Panc1 (cell line): ENCODE data around the gene PSORS1C2. TPM values are rescaled to one million over a fixed set of nuclear protein-coding genes. Genes with fewer than 3 reads are reported as not detected.

Experiments
- ATAC-seq: fragments of 200-7000 bp; cut with Tn5 transposase; 2 replicates; pipeline ENCODE4 v1.9.1; 2020; ENCODE audit warnings: mild to moderate bottlenecking, moderate library complexity
- BruUV-seq: library from RNA; stranded (reverse); fragments of 400-500 nt; replicated peaks from 2 replicates; lab custom pipeline; 2021; lab: Mats Ljungman, UMichigan
- CTCF ChIA-PET: fragments of 300-600 bp; sonication (Branson Sonifier 250); formaldehyde crosslinking; loops from one replicate; lab custom pipeline; 2022; ENCODE audit warnings: antibody characterized with exemption; lab: Charles Lee
- POLR2A ChIA-PET: fragments of 300-600 bp; sonication (Branson Sonifier 250); formaldehyde crosslinking; loops from one replicate; lab custom pipeline; 2022; ENCODE audit warnings: antibody characterized with exemption; lab: Charles Lee
- DNase-seq: peaks from one replicate; pipeline ENCODE4 v3.0.0-alpha.2; 2010; ENCODE audit warnings: low read depth, low spot score
- H3K27ac ChIP-seq: 2 replicates; pipeline ENCODE4 v1.5.1; 2011; ENCODE audit warnings: mild to moderate bottlenecking, low read length, inconsistent platforms
- H3K27me3 ChIP-seq: fragments of 200-500 bp; sonication (Bioruptor generic); 2 replicates; pipeline ENCODE4 v1.6.0; 2014; ENCODE audit warnings: low read length, inconsistent platforms; ENCODE audit not compliant: control insufficient read depth, insufficient read depth
- H3K36me3 ChIP-seq: fragments of 200-500 bp; sonication (Bioruptor generic); 2 replicates; pipeline ENCODE4 v1.5.1; 2014; ENCODE audit warnings: inconsistent platforms, mild to moderate bottlenecking, low read length, moderate library complexity; ENCODE audit not compliant: control insufficient read depth, insufficient read depth
- H3K4me1 ChIP-seq: 2 replicates; pipeline ENCODE4 v1.5.1; 2011; ENCODE audit warnings: inconsistent platforms, mild to moderate bottlenecking, low read length, moderate library complexity; ENCODE audit not compliant: control insufficient read depth, insufficient read depth
- H3K4me3 ChIP-seq, 2 experiments: 2 replicates each; pipeline ENCODE4 v1.5.1; 2011 to 2012; ENCODE audit warnings: low read depth in 2 of 2, low read length in 2 of 2, mild to moderate bottlenecking in 2 of 2, inconsistent platforms in 1 of 2, moderate library complexity in 1 of 2
- H3K9me3 ChIP-seq: fragments of 200-500 bp; sonication (Bioruptor generic); 2 replicates; pipeline ENCODE4 v1.5.1; 2014; ENCODE audit warnings: low read depth, mild to moderate bottlenecking, inconsistent platforms, low read length, moderate library complexity; ENCODE audit not compliant: control insufficient read depth, insufficient read depth
- POLR2AphosphoS5 ChIP-seq: IDR thresholded peaks from 2 replicates; pipeline ENCODE4 v1.6.1; 2012; ENCODE audit warnings: mild to moderate bottlenecking, low read depth, low read length, moderate library complexity
- SIN3A ChIP-seq: IDR thresholded peaks from 2 replicates; pipeline ENCODE4 v1.6.1; 2012; ENCODE audit warnings: low read depth, mild to moderate bottlenecking, low read length, moderate library complexity, borderline replicate concordance; ENCODE audit not compliant: insufficient read depth
- TCF7L2 ChIP-seq: IDR thresholded peaks from 2 replicates; pipeline ENCODE4 v1.6.1; 2011; ENCODE audit warnings: mild to moderate bottlenecking, low read depth, low read length, inconsistent platforms
- in situ Hi-C: cut with HindIII; loops from 2 replicates; pipeline ENCODE4 v1.10.0; 2016; ENCODE audit warnings: low sequenced_read_pairs, low pct_unique_long_range_greater_than_20kb
- intact Hi-C: fragments of 100-400 bp; cut with micrococcal nuclease; formaldehyde crosslinking; loops from one replicate; pipeline ENCODE4 v1.10.0; 2022; ENCODE audit not compliant: unreplicated experiment
- total RNA-seq: library from RNA; stranded (reverse); gene quantifications from one replicate; pipeline ENCODE4 v1.2.1, GENCODE V29; 2021; ENCODE audit not compliant: unreplicated experiment
- TF ChIP-seq, protein P1 (sequence below): fragments of 450-650 bp; IDR thresholded peaks from 2 replicates; pipeline ENCODE4 v1.5.1; 2017; ENCODE audit warnings: mild to moderate bottlenecking
- TF ChIP-seq, protein P2 (sequence below), 2 experiments: IDR thresholded peaks; 2 replicates each; pipeline ENCODE4 v1.6.1; 2011 to 2012; ENCODE audit warnings: low read depth in 2 of 2, control low read depth in 1 of 2, low read length in 1 of 2, mild to moderate bottlenecking in 1 of 2, moderate library complexity in 1 of 2; ENCODE audit not compliant: insufficient read depth in 1 of 2

PSORS1C2 gene
- total RNA-seq, 1 experiment from 2014 or later = not detected

DNA sequence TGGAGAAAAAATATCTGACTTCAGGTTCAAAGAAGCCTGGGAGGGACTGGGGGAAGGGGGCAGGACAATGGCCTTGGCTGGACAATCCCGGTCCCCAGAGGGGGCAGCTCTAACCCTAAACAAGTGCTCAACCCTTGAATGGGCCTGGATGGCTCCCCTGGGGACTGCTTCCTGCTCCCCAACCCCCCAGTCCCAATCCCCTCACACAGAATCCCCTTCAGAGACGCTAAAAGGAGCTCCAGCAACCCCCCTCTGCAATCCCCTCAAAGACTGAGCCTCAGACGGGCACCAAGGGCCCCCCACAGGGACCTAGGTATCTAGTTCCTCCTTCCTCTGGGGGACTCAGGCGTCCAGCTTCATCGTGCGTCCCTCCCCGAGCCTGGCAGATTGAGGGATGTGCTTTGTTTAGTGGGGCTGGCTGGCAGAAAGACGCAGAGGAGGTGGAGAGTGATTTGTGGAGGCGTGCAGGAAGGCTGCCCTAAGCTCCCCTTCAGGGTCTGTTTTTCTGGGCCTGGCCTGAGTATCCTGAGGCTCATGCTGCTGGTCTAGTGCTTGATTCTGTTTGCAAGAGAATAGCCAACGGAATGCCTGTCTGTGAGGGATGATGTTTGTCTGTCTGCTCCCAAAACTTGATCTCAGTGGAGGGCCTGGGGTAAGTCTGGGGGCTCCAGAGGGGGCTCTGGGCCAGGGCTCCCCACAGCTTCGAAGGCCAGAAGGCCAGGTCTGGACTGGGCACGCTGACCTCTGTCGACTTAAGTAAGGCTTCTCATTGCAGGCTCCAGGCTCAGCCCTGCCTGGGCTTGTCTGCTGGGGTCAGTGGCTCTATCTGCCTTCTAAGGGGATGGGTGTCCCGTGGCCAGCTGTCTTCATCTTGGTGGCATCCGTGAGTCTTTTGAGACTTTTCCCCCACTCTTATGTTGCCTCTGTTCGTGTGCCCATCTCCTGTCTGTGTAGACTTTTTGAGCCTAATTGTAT lies 33.4 kb upstream of the PSORS1C2 start:
- H3K27me3 ChIP-seq = no peaks in the 10 kb centered on the region
- no peaks in the 10 kb centered on the region for H3K36me3 ChIP-seq
- no peak for ATAC-seq
- no peak overlapping the region for H3K4me3 ChIP-seq
- no TSS peak for BruUV-seq
- ChIA-PET POLR2A (no interaction called here), CTCF (no interaction called here)
- intact Hi-C loops = no loop called here
- H3K27ac ChIP-seq = no peak overlapping the region
- no peak for DNase-seq
- in situ Hi-C loops = no loop called here
- no peaks in the 10 kb centered on the region for H3K4me1 ChIP-seq
- no peaks in the 10 kb centered on the region for H3K9me3 ChIP-seq
- TF ChIP-seq, protein P1, sequence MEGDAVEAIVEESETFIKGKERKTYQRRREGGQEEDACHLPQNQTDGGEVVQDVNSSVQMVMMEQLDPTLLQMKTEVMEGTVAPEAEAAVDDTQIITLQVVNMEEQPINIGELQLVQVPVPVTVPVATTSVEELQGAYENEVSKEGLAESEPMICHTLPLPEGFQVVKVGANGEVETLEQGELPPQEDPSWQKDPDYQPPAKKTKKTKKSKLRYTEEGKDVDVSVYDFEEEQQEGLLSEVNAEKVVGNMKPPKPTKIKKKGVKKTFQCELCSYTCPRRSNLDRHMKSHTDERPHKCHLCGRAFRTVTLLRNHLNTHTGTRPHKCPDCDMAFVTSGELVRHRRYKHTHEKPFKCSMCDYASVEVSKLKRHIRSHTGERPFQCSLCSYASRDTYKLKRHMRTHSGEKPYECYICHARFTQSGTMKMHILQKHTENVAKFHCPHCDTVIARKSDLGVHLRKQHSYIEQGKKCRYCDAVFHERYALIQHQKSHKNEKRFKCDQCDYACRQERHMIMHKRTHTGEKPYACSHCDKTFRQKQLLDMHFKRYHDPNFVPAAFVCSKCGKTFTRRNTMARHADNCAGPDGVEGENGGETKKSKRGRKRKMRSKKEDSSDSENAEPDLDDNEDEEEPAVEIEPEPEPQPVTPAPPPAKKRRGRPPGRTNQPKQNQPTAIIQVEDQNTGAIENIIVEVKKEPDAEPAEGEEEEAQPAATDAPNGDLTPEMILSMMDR = no peak
- no peak for TF ChIP-seq TCF7L2
- TF ChIP-seq, protein P2, sequence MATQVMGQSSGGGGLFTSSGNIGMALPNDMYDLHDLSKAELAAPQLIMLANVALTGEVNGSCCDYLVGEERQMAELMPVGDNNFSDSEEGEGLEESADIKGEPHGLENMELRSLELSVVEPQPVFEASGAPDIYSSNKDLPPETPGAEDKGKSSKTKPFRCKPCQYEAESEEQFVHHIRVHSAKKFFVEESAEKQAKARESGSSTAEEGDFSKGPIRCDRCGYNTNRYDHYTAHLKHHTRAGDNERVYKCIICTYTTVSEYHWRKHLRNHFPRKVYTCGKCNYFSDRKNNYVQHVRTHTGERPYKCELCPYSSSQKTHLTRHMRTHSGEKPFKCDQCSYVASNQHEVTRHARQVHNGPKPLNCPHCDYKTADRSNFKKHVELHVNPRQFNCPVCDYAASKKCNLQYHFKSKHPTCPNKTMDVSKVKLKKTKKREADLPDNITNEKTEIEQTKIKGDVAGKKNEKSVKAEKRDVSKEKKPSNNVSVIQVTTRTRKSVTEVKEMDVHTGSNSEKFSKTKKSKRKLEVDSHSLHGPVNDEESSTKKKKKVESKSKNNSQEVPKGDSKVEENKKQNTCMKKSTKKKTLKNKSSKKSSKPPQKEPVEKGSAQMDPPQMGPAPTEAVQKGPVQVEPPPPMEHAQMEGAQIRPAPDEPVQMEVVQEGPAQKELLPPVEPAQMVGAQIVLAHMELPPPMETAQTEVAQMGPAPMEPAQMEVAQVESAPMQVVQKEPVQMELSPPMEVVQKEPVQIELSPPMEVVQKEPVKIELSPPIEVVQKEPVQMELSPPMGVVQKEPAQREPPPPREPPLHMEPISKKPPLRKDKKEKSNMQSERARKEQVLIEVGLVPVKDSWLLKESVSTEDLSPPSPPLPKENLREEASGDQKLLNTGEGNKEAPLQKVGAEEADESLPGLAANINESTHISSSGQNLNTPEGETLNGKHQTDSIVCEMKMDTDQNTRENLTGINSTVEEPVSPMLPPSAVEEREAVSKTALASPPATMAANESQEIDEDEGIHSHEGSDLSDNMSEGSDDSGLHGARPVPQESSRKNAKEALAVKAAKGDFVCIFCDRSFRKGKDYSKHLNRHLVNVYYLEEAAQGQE (IDR thresholded peaks at IDR 0.05; ENCODE audit: insufficient read depth in 1 of 2, low read depth in 2 of 2, low read length in 1 of 2) = no peak
- no peak for TF ChIP-seq SIN3A
- TF ChIP-seq POLR2AphosphoS5 = no peak

DNA sequence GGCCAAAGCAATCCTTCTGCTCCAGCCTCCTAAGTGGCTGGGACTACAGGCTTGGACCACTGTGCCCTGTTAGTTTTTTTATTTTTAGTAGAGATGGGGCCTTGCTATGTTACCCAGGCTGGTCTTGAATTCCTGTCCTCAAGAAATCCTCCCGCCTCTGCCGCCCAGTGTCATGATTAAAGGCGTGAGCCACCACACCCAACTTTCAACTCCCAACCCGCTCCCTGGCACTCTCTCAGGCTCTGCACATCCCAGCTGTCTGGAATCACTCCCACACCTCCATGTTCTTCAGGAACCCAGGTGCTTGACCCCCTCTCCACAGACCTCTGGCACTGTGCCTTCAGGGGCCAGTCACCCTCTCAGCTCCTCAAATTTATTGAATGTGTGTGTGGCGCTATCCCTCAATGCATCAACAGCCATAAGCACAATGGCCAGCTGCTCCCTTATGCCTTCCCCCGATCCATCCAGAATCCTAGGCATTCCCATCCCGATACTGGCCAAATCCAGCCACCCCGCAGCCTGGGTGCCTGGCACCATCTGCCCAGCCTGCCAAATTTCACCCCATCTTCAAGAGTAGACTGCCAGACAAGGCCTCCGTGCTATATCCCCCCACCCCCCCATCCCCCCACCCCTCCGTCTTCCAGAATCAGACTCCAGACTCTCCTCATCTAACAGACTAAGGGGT lies 32.3 kb upstream of the PSORS1C2 start:
- ChIA-PET CTCF (no interaction called here), POLR2A (no interaction called here)
- Histone ChIP-seq H3K4me1 (no peaks in the 10 kb centered on the region), H3K27ac (no peak overlapping the region), H3K9me3 (no peaks in the 10 kb centered on the region), H3K27me3 (no peaks in the 10 kb centered on the region), H3K4me3 (no peak overlapping the region), H3K36me3 (no peaks in the 10 kb centered on the region)
- DNase-seq (no peak), ATAC-seq (no peak)
- in situ Hi-C loops = no loop called here
- intact Hi-C loops = no loop called here
- BruUV-seq = no TSS peak
- no peak for TF ChIP-seq POLR2AphosphoS5
- TF ChIP-seq, protein P1 = no peak
